Fibroblast of mammary gland (primary cell): ENCODE measurements around the gene SNRNP35.
"Not testable (repeated sequence)": the region's sequence is repeated elsewhere in the genome, so short reads cannot be mapped to it uniquely, and the experiment has no call there.

Experiments used
- DNase-seq: peaks from one replicate; pipeline ENCODE4 v3.0.0-alpha.2; 2010; ENCODE audit warnings: low read depth
- H3K4me3 ChIP-seq: 2 replicates; pipeline ENCODE4 v1.5.1; 2011; ENCODE audit warnings: low read depth, mild to moderate bottlenecking, low read length, moderate library complexity; ENCODE audit not compliant: control insufficient read depth
- CTCF ChIP-seq: conservative IDR thresholded peaks from 2 replicates; pipeline ENCODE4 v1.5.1; 2011; ENCODE audit warnings: low read depth, low read length, inconsistent platforms; ENCODE audit not compliant: control insufficient read depth, insufficient read depth

Gene SNRNP35

GRCh38 chr12:123475246-123475703 lies 17.3 kb downstream of the SNRNP35 start:
- H3K4me3 ChIP-seq: no peak overlapping the region
- TF ChIP-seq CTCF: no peak
- DNase-seq: no peak

GRCh38 chr12:123478069-123478468 lies 20.1 kb downstream of the SNRNP35 start:
- no peak for TF ChIP-seq CTCF
- H3K4me3 ChIP-seq: no peak overlapping the region
- no peak for DNase-seq

GRCh38 chr12:123478762-123479161 lies 20.8 kb downstream of the SNRNP35 start:
- DNase-seq: peak; percentile 24
- TF ChIP-seq CTCF: no peak
- H3K4me3 ChIP-seq: no peak overlapping the region

DNA sequence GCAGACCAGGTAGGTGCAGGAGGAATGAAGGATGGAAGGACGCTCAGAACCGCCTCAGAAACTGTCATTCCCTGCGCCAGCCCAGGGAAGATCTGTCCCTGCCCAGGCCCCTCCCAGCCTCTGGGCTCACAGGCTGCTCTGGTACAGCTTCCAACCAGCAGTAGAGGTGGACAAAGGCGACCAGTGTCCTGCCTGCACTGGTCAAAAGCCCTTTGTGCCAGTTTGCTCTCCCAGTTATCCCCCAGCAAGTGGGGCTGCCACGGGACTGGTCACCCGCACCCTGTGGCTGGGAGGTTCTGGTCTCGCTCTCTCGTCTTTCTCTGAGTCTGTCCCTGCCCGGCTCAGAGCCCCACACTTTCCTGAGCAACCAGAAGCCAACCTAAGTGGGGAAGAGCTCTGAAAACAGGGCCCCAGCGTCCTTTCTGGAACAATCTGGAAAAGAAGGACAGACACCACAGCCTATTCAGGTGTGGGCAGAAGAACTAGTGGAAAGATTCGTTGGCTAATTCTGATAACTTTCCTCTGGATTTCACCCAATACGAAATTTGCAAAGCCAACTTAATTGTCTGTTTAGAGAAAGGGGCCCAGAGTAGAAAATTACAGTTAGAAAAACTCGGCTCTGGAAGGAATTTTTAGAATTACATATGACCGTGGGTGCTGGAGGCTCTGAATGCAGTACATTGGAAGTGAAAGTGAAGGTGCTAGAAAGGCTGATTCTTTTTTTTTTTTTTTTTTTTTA lies 21.7 kb downstream of the SNRNP35 start:
- no peak for DNase-seq
- TF ChIP-seq CTCF: no peak
- no peak overlapping the region for H3K4me3 ChIP-seq

- DNase-seq: not testable (repeated sequence)
These were observed 23.3 kb downstream of the SNRNP35 start for GRCh38 chr12:123481251-123481650.

DNA sequence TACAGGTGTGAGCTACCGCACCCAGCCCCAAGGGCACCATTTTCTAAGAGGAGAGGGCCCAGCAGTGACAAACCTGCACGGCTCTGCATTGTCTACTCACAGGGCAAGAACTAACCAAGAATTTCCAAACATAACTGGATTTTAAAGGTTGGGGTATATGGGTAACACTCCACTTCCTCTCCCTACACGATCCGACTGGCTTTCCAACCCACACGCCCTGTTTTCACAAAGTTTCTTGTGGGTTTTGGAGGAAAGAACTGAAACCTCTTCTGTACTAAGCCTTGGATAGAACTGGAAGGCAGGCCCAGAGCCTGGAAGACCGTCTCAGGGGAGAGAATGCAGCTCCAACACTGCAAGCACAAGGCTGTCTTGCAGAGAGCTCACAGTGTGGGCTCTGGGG lies 24.9 kb downstream of the SNRNP35 start:
- no peak overlapping the region for H3K4me3 ChIP-seq
- DNase-seq: no peak
- TF ChIP-seq CTCF: no peak

More at GRCh38 chr12:123481251-123481650, 23.3 kb downstream of the SNRNP35 start:
- H3K4me3 ChIP-seq: not testable (repeated sequence)

GRCh38 chr12:123483602-123484248 lies 25.8 kb downstream of the SNRNP35 start:
- DNase-seq: no peak
- no peak overlapping the region for H3K4me3 ChIP-seq
- TF ChIP-seq CTCF: no peak
